SK-N-DZ (cell line): Measurements from ENCODE around the gene SSTR4.
"Not testable (repeated sequence)": the region's sequence is repeated elsewhere in the genome, so short reads cannot be mapped to it uniquely, and the experiment has no call there.

Experiments
- DNase-seq: peaks from one replicate; pipeline ENCODE4 v3.0.0-alpha.2; 2015; ENCODE audit warnings: low spot score

The SSTR4 gene

GRCh38 chr20:23018432-23018831 lies 16.7 kb upstream of the SSTR4 start:
- DNase-seq: no peak

GRCh38 chr20:23018941-23019340 lies 16.2 kb upstream of the SSTR4 start:
- no peak for DNase-seq

DNA sequence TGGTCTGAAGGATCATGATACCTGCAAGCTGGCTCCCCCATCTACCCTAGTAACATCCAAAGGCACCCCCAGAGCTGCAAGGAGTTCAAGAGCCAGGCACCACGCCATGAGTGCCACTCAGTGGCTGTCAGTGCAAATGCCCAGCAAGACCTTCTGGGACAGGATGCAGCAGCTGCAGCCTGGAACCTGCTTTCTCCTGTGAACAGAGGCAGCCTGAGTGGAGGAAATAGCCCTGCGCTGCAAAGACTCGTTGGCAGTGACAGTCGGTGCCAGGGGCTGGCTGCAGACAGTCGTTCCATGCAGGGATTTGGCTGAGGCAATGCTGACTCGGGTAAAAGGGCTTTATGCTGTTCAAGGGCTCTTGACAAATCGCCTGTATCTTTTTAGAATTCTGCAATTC lies 15.7 kb upstream of the SSTR4 start:
- DNase-seq: no peak

GRCh38 chr20:23020230-23021018 lies 14.7 kb upstream of the SSTR4 start:
- DNase-seq: no peak

- no peak for DNase-seq
Observed at GRCh38 chr20:23021541-23021940, 13.6 kb upstream of the SSTR4 start.

- DNase-seq: no peak
Observed at GRCh38 chr20:23021951-23022350, 13.2 kb upstream of the SSTR4 start.

DNA sequence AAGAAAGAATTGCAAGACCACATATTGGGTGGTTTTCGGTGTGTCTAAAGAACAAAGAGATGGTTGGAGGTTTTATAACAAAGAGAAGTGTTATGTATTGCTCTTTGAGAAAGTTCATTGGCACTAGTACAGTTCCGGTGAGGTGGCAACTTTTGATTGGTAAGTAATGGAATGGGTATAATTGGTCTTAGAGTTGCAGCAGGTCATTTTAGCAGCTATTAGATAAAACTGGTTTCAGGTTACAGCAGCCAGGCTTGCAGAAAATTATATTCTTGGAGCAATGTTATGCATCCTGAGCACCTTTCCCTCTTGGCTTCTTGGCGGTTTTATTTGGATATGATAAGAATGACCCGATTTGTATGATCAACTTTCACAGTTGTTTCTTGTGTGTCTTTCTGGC lies 12.3 kb upstream of the SSTR4 start:
- DNase-seq: no peak

- no peak for DNase-seq
Observed at GRCh38 chr20:23023621-23024177, 11.4 kb upstream of the SSTR4 start.

DNA sequence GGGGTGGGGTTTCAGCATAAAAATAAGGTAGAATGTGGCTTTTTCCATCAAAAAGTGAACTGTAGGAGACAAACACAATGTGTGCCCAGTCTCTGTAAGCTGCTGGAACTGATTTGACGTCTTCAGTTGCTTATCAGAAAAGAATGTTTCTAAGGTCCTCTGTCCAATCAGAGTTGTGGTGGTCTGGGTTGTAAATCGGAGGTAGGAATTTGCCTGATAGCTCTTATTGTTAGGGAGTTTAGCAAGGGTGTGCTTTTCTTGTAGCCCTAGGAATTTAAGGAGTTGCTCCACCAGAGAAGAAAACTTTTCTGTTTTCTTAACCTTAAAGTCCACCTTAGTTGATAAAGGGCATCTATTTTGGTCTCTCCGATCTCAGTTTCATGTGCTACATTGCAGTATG lies 10.4 kb upstream of the SSTR4 start:
- no peak for DNase-seq

GRCh38 chr20:23025503-23025902 lies 9.6 kb upstream of the SSTR4 start:
- not testable (repeated sequence) for DNase-seq

GRCh38 chr20:23027721-23028120 lies 7.4 kb upstream of the SSTR4 start:
- no peak for DNase-seq

DNA sequence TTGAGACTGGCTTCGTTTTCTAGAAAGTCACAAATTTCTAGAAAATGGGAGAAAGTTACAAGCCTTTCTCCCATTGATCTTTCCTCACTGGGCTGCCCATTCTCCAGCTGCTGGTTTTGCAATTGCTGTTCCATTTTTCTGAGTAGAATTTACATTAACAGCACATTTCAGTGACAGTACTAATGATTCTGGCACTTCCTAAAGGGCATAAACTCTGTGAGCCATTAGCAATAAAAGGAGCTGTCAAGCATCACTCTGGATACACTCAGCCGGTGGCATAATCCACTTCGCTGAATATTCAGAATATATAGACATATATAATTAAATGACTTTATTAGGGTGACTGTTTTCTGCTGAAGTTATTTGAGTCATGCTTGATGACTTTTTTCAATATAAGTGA lies 6.7 kb upstream of the SSTR4 start:
- DNase-seq: no peak

DNA sequence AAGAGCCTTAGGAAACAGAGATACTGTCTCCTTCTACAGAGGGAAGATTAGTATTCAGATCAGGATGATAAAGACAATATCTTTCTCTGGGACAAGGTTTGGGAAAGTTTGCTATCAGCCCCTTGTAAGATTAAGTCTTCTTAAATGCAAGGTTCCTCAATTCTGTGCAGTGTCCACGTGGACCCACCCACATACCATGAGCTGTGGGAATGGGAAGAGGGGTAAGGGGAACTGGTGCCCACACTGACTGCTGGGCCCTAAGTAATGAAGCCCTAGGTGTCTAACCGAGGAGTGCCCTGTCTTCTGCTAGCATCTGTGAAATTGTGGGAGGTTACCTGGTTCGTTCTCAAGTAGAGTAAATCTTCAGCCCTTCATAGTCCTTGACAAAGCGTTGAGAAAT lies 5.8 kb upstream of the SSTR4 start:
- no peak for DNase-seq

DNA sequence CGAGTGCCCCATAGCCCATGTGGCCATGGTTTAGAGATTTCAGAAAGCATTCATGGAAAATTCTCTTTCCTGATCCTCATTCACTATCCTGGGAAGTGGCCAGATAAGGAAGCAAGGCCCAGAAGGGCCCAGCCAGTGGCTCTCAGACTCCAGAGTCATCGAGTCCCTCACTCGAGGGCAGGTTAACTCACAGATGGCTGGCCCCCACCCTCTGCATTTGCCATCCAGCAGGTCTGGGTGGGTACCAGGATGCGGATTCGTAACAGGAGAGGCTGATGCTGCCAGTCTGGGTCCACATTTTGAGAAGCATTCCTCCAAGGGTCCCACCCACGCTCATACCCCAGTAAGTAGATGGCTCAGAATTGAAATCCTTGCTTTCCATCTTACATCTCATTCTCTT lies 3.8 kb upstream of the SSTR4 start:
- no peak for DNase-seq

DNA sequence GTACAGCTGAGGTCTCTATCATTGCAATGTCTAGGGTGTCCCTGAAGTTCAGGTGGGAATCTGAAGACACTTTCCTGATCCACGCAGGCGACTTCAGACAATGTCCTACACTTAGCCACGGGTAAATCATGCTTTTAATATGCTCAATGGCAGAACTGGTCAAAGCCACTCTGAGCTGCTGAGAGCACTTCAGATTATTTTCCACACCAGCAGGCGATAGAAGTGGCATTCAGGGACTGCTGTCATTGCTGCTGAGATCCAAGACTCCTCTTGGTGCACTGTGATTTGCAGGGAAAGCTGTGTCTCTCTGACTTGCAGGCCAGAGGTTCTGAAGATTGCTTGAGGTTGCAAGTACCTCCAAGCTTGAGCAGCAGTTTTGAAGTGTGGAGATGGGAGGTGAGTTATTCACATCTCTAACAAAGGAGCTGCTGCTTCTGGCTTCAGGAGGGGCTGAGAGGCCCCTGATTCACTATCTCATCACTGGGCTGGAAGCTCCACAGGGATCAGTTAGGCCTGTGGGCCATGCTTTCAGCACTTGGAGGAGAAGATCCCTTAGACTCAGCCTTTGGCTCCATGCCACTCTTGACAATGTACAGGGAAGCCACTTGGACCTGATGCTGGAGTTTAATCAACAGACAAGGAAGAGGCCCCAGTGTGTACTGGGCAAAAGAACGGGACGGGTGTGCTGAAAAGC lies 2.9 kb upstream of the SSTR4 start:
- no peak for DNase-seq

DNA sequence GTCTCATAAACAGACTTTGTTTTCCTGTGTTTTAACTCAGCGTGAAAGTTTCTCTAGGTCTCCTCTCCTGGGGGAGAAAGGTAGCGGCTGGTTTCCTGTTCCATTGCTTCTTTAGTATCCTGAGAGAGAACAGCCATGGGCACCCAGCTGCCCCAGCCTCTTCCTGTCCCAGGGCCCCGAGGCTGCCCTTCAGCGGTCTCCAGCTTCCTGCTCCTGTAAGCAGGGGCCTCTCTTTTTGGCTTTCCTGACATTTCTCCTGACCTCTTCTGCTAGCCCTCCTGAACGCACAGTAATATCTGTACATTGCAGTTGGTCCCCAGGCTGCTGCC lies 2.4 kb upstream of the SSTR4 start:
- no peak for DNase-seq

DNA sequence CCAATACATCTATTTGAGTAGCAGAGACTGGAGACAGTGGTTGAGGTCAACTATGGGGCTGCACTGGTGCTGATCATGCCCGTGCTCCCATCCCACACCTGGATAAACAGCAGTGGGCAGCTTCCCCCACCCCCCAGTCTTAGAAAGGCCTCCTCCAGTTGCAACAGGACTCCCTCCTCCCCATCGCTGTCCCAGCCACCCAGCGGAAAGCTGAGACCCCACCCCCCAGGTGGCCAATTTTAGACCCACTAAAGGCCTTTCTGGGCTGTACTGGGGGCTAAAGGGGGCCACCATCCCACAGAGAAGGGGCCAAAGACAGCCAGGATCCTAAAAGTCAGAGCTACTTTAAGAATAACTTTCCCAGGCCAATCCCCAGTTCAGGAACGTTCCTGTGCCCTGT lies 1.2 kb upstream of the SSTR4 start:
- no peak for DNase-seq

DNA sequence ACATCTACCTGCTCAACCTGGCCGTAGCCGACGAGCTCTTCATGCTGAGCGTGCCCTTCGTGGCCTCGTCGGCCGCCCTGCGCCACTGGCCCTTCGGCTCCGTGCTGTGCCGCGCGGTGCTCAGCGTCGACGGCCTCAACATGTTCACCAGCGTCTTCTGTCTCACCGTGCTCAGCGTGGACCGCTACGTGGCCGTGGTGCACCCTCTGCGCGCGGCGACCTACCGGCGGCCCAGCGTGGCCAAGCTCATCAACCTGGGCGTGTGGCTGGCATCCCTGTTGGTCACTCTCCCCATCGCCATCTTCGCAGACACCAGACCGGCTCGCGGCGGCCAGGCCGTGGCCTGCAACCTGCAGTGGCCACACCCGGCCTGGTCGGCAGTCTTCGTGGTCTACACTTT lies 619 bp downstream of the SSTR4 start:
- no peak for DNase-seq

DNA sequence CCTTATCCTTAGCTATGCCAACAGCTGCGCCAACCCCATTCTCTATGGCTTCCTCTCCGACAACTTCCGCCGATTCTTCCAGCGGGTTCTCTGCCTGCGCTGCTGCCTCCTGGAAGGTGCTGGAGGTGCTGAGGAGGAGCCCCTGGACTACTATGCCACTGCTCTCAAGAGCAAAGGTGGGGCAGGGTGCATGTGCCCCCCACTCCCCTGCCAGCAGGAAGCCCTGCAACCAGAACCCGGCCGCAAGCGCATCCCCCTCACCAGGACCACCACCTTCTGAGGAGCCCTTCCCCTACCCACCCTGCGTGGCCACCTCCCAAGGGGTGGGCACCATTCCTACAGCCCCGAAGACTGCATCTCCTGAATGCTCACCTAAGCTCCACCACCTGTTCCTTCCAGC lies 1.3 kb downstream of the SSTR4 start:
- no peak for DNase-seq

DNA sequence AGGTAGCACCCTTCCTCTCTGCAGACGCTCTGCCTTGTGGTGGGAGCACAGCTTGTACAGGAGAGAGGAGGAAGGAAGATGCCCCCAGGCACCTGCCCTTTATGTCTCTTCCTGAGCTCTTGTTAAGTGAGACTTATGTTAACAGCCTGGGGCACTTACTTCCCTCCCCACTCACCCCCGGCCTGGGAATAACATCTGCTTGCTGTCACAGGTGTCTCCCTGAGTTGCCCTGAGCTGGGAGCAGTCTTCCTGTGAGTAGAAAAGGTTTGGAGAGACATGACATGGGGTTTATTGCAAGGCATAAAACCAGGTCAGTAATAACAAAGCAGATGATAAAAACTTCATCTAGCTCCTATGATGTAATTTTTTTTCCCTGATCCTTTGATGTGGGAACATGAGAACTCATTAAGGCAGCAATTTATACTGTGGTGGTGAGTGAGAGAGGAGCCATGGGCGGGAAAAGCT lies 1.9 kb downstream of the SSTR4 start:
- DNase-seq: no peak

DNA sequence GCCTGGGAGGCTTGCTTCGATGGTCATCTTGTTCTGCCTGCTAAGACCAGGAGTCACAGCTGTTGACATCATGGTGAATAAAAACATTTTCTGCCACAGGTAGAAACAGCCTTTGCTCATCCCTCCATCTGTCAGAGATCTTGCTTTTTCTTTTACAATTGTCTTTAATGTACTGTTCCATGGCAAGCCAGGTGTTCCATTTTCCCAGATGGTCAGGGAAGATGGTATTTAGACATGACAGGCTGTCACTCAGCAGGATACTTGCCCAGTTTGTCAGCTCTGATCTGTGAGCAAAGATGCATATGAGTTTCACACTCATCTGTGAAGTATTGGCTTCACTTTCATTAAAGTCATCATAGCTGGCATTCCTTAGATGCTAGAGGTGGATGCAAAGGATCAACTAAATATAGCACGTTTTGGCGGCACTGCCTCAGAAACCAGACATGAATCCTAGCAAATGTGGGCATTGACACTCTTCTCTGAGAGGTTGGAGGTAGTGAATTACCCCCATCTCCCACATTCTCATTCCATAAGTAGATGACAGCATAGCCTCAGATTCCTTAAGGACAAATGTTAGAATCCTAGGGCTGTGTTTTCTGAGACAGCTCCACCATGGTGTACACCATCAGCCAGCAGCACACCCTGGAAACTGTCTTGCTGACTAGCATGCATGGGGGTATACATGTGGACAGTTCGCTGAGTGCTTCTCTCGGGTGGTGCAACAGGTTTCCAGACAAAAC lies 4.2 kb downstream of the SSTR4 start:
- DNase-seq: no peak

DNA sequence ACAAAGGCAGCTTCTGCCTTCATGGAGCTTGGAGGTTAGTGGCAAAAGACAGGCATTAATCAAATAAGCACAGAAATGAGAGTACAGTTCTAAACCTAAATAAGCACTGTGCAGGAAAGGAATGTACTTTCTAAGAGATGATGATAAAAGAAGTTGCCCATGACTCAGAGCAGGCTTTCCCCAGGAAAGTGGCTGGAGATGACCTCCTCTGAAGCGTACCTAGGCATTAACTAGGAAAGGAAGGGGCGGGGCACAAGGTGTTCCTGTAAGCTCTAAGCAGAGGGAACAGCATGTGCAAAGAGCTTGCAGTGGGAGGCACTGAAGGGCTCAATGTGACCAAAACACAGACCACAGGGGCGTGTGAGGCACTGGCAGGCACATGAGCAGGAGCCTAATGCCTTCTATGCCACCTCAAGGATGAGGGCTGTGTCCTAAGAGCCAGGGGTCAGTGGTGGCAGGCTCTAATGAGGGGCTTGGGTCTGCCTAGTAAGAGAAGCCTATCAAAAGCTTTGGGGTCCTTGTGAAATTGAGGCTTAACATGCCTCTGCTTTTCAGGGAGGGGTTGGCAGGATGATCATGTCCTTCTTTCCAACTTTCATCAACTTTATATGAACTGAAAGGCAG lies 4.9 kb downstream of the SSTR4 start:
- DNase-seq: no peak
